ENCODE measurements around the gene INPP5A.
"Not testable (repeated sequence)": the region's sequence is repeated elsewhere in the genome, so short reads cannot be mapped to it uniquely, and the experiment has no call there.

INPP5A gene

DNA sequence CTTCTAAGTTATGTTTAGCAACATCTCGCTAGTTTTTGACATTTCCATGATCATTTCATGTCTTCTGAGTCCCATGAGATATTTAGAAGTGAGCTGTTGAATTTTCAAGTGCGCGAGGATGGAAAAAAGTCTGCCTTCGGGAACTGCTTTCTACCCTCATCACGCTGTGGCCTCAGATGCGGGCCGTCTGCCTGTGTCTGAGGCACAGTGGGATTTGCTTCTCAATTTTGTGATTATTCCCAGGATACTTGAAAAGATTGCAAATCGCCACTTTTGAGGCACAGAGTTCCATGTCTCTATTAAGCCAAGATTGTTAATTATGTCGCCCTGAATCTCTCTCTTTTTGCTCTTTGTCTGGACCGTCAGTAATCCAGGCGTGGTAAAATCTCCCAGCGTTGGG lies 279.1 kb downstream of the INPP5A start:
- TF ChIP-seq EZH2phosphoT487 (IDR thresholded peaks at IDR 0.05; ENCODE audit: borderline replicate concordance, low read length), result no peak
- TF ChIP-seq, protein P1, sequence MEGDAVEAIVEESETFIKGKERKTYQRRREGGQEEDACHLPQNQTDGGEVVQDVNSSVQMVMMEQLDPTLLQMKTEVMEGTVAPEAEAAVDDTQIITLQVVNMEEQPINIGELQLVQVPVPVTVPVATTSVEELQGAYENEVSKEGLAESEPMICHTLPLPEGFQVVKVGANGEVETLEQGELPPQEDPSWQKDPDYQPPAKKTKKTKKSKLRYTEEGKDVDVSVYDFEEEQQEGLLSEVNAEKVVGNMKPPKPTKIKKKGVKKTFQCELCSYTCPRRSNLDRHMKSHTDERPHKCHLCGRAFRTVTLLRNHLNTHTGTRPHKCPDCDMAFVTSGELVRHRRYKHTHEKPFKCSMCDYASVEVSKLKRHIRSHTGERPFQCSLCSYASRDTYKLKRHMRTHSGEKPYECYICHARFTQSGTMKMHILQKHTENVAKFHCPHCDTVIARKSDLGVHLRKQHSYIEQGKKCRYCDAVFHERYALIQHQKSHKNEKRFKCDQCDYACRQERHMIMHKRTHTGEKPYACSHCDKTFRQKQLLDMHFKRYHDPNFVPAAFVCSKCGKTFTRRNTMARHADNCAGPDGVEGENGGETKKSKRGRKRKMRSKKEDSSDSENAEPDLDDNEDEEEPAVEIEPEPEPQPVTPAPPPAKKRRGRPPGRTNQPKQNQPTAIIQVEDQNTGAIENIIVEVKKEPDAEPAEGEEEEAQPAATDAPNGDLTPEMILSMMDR (IDR thresholded peaks at IDR 0.05; ENCODE audit: low read depth, low read length, poor library complexity, severe bottlenecking), result no peak
- Histone ChIP-seq H3K9me2 (replicated peaks; ENCODE audit: control insufficient read depth, low read length) (no peaks in the 10 kb centered on the region), H3K4me3 (ENCODE audit: low read length) (no peak overlapping the region), H3K79me2 (ENCODE audit: control insufficient read depth, low read length) (no peaks in the 10 kb centered on the region), H3K36me3 (ENCODE audit: control insufficient read depth, low read length) (no peaks in the 10 kb centered on the region), H3K4me1 (ENCODE audit: control insufficient read depth, low read length) (no peaks in the 10 kb centered on the region), H4K20me1 (ENCODE audit: control insufficient read depth, insufficient read depth, low read depth, low read length) (no peaks in the 10 kb centered on the region), H3K27ac (ENCODE audit: low read depth, low read length) (no peak overlapping the region), H3F3A (ENCODE audit: control insufficient read depth, insufficient read depth) (no peaks in the 10 kb centered on the region), H3K27me3 (ENCODE audit: control insufficient read depth, low read length) (no peaks in the 10 kb centered on the region), H3K9me3 (ENCODE audit: control insufficient read depth, insufficient read depth, low read length) (peaks cover 16% of the 10 kb centered on the region; the same call in 1 of the 2 replicates), H3K4me2 (ENCODE audit: low read length) (no peak overlapping the region)

DNA sequence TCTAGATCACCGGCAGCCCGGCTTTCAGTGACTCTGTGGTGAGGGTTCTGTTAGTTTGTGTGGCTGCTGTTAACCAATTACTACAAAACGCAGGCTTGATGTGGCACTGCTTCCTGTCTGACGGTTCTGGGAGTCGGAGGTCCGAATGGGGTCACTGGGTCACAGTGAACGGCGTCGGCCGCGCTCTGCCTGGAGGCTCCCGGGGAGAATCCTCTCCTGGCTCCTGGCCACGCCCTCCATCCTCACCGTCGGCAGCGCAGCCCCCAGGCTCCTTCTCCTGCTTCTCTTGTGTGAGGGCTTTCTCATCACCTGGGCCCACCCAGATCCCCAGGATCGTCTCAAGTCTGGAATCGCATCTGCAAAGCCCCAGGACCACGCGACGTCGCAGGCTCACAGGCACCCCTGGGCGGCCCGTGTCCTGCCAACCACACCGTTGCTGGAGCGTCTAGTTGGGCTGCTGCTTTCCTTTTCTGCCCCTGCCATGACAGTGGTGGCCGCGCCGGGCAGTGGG lies 280.2 kb downstream of the INPP5A start:
- Histone ChIP-seq H3K36me3 (ENCODE audit: control insufficient read depth, low read length) (no peaks in the 10 kb centered on the region), H3K79me2 (ENCODE audit: control insufficient read depth, low read length) (no peaks in the 10 kb centered on the region), H3K4me1 (ENCODE audit: control insufficient read depth, low read length) (no peaks in the 10 kb centered on the region), H3K9me2 (replicated peaks; ENCODE audit: control insufficient read depth, low read length) (no peaks in the 10 kb centered on the region), H3K4me2 (ENCODE audit: low read length) (no peak overlapping the region), H3F3A (ENCODE audit: control insufficient read depth, insufficient read depth) (no peaks in the 10 kb centered on the region), H3K4me3 (ENCODE audit: low read length) (no peak overlapping the region), H3K27me3 (ENCODE audit: control insufficient read depth, low read length) (no peaks in the 10 kb centered on the region), H4K20me1 (ENCODE audit: control insufficient read depth, insufficient read depth, low read depth, low read length) (no peaks in the 10 kb centered on the region), H3K9me3 (ENCODE audit: control insufficient read depth, insufficient read depth, low read length) (peaks cover 11% of the 10 kb centered on the region; the same call in 1 of the 2 replicates), H3K27ac (ENCODE audit: low read depth, low read length) (no peak overlapping the region)
- no peak for TF ChIP-seq EZH2phosphoT487 (IDR thresholded peaks at IDR 0.05; ENCODE audit: borderline replicate concordance, low read length)
- TF ChIP-seq, protein P1 (IDR thresholded peaks at IDR 0.05; ENCODE audit: low read depth, low read length, poor library complexity, severe bottlenecking), result no peak

DNA sequence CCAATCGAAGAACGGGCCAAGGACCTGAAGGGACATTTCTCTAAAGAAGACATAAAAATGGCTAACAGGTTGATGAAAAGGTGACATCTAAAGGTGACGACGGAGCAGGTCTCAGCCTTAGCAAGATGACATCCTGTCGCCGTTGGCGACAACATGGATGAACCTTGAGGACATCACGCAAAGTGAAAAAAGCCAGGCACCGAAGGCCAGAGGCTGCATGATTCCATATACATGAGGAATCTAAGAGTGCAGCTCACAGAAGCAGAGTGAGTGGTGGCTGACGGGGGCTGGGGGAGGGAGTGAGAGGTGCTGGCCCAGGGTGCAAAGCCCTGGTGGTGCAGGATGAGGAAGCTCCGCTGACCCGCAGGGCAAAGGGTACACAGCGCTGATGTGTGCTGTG lies 282.5 kb downstream of the INPP5A start:
- Histone ChIP-seq H4K20me1 (ENCODE audit: control insufficient read depth, insufficient read depth, low read depth, low read length) (no peaks in the 10 kb centered on the region), H3K9me2 (replicated peaks; ENCODE audit: control insufficient read depth, low read length) (no peaks in the 10 kb centered on the region), H3K36me3 (ENCODE audit: control insufficient read depth, low read length) (no peaks in the 10 kb centered on the region), H3K4me1 (ENCODE audit: control insufficient read depth, low read length) (no peaks in the 10 kb centered on the region), H3F3A (ENCODE audit: control insufficient read depth, insufficient read depth) (no peaks in the 10 kb centered on the region), H3K27me3 (ENCODE audit: control insufficient read depth, low read length) (no peaks in the 10 kb centered on the region), H3K27ac (ENCODE audit: low read depth, low read length) (no peak overlapping the region), H3K4me2 (ENCODE audit: low read length) (no peak overlapping the region), H3K79me2 (ENCODE audit: control insufficient read depth, low read length) (no peaks in the 10 kb centered on the region), H3K9me3 (ENCODE audit: control insufficient read depth, insufficient read depth, low read length) (peaks cover 16% of the 10 kb centered on the region; the same call in 1 of the 2 replicates), H3K4me3 (ENCODE audit: low read length) (no peak overlapping the region)
- no peak for TF ChIP-seq EZH2phosphoT487 (IDR thresholded peaks at IDR 0.05; ENCODE audit: borderline replicate concordance, low read length)
- TF ChIP-seq, protein P1 (IDR thresholded peaks at IDR 0.05; ENCODE audit: low read depth, low read length, poor library complexity, severe bottlenecking), result no peak

DNA sequence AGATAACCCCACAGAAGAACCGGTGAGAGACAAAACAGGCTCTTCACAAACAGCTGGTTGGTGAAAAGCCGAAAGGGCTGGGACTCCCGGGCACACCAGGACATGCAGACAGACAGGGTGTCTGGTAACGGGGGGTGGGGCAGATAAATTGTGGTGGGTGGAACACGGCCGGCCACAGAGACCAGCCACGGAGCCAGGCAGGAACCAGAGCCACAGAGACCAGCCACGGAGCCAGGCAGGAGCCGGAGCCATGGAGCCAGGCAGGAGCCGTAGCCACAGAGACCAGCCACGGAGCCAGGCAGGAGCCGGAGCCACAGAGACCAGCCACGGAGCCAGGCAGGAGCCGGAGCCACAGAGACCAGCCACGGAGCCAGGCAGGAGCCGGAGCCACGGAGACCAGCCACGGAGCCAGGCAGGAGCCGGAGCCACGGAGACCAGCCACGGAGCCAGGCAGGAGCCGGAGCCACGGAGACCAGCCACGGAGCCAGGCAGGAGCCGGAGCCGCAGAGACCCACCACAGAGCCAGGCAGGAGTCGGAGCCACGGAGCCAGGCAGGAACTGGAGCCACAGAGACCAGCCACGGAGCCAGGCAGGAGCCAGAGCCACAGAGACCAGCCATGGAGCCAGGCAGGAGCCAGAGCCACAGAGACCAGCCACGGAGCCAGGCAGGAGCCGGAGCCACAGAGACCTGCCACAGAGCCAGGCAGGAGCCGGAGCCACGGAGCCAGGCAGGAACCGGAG lies 288.4 kb downstream of the INPP5A start:
- not testable (repeated sequence) for H3K27ac ChIP-seq (ENCODE audit: low read depth, low read length); H3K4me1 ChIP-seq (ENCODE audit: control insufficient read depth, low read length); H3K36me3 ChIP-seq (ENCODE audit: control insufficient read depth, low read length); H3K4me3 ChIP-seq (ENCODE audit: low read length); H4K20me1 ChIP-seq (ENCODE audit: control insufficient read depth, insufficient read depth, low read depth, low read length); H3K27me3 ChIP-seq (ENCODE audit: control insufficient read depth, low read length); H3K9me2 ChIP-seq (replicated peaks; ENCODE audit: control insufficient read depth, low read length); H3K79me2 ChIP-seq (ENCODE audit: control insufficient read depth, low read length); H3K4me2 ChIP-seq (ENCODE audit: low read length)
- peaks cover 11% of the 10 kb centered on the region for H3F3A ChIP-seq (ENCODE audit: control insufficient read depth, insufficient read depth)
- peaks cover 37% of the 10 kb centered on the region for H3K9me3 ChIP-seq (ENCODE audit: control insufficient read depth, insufficient read depth, low read length)

Data from DOHH2 (cell line).